Measurements from ENCODE around the gene CORO7. TPM values are rescaled to one million over a fixed set of nuclear protein-coding genes. Genes with fewer than 3 reads are reported as not detected.

CORO7 gene
- total RNA-seq, 1 experiment from 2014 or later = 14.3 TPM

DNA sequence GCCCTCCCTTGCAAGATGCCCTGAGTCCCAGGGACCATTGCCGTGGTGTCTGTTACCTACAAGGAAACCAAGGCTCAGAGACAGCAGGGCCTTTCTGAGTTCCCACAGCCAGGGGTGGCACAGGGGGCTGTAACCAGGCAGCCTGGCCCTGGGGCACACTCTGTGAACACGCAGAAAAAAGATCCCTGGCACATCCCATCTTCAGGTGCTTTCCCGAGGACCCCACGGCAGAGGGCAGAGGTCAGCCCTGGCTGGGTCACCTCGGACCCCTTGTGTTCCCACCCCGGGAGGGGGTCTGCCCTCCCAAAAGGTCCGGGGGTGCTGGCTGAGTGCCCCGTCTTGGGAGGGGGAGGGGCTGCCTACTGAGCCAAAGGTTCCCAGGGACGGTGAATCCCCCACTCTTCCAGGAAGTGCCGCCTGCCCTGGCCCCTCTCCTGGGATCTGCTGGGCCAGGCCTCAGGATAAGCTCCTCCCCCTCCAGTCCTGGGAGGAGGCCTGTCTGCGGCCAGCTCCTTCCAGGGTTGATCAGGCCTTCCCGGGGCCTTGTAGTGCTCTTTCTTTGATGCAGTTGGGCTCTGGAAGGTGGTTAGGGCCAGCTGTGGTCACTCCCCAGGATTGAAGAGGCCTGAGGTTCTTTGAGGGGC is 92.4 kb downstream of the CORO7 start:
- TF ChIP-seq EZH2 (IDR thresholded peaks at IDR 0.05; ENCODE audit: low read length, unreplicated experiment) (no peak), EZH2phosphoT487 (IDR thresholded peaks at IDR 0.05; ENCODE audit: borderline replicate concordance, low read length) (no peak)
- TF ChIP-seq, protein P1, sequence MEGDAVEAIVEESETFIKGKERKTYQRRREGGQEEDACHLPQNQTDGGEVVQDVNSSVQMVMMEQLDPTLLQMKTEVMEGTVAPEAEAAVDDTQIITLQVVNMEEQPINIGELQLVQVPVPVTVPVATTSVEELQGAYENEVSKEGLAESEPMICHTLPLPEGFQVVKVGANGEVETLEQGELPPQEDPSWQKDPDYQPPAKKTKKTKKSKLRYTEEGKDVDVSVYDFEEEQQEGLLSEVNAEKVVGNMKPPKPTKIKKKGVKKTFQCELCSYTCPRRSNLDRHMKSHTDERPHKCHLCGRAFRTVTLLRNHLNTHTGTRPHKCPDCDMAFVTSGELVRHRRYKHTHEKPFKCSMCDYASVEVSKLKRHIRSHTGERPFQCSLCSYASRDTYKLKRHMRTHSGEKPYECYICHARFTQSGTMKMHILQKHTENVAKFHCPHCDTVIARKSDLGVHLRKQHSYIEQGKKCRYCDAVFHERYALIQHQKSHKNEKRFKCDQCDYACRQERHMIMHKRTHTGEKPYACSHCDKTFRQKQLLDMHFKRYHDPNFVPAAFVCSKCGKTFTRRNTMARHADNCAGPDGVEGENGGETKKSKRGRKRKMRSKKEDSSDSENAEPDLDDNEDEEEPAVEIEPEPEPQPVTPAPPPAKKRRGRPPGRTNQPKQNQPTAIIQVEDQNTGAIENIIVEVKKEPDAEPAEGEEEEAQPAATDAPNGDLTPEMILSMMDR (conservative IDR thresholded peaks at IDR 0.05; ENCODE audit: low read depth, low read length) = no peak
- Histone ChIP-seq H3K27me3 (ENCODE audit: low read length) (no peaks in the 10 kb centered on the region), H3K4me1 (ENCODE audit: insufficient read depth, low read length) (no peaks in the 10 kb centered on the region), H3K36me3 (ENCODE audit: low read depth, low read length) (no peaks in the 10 kb centered on the region), H3K4me2 (ENCODE audit: low read length) (no peak overlapping the region), H3K9me2 (replicated peaks; ENCODE audit: low read length) (no peaks in the 10 kb centered on the region), H3F3A (ENCODE audit: low read length, unreplicated experiment) (no peaks in the 10 kb centered on the region), H3K9me3 (ENCODE audit: low read length) (no peaks in the 10 kb centered on the region), H3K4me3 (ENCODE audit: low read length) (no peak overlapping the region), H3K9ac (ENCODE audit: low read length) (no peak overlapping the region), H3K27ac (ENCODE audit: low read length) (no peak overlapping the region), H3K79me2 (ENCODE audit: low read length) (peaks cover 52% of the 10 kb centered on the region), H2AFZ (ENCODE audit: low read length) (no peak overlapping the region), H4K20me1 (ENCODE audit: low read length) (no peaks in the 10 kb centered on the region)
- intact Hi-C loops (cut with micrococcal nuclease) = no loop called here
- BruUV-seq (replicated peaks) = no TSS peak
- ATAC-seq (no peak), DNase-seq (no peak)
- CTCF ChIA-PET = no interaction called here
- POLR2A ChIA-PET (ENCODE audit: unreplicated experiment) = no interaction called here

DNA sequence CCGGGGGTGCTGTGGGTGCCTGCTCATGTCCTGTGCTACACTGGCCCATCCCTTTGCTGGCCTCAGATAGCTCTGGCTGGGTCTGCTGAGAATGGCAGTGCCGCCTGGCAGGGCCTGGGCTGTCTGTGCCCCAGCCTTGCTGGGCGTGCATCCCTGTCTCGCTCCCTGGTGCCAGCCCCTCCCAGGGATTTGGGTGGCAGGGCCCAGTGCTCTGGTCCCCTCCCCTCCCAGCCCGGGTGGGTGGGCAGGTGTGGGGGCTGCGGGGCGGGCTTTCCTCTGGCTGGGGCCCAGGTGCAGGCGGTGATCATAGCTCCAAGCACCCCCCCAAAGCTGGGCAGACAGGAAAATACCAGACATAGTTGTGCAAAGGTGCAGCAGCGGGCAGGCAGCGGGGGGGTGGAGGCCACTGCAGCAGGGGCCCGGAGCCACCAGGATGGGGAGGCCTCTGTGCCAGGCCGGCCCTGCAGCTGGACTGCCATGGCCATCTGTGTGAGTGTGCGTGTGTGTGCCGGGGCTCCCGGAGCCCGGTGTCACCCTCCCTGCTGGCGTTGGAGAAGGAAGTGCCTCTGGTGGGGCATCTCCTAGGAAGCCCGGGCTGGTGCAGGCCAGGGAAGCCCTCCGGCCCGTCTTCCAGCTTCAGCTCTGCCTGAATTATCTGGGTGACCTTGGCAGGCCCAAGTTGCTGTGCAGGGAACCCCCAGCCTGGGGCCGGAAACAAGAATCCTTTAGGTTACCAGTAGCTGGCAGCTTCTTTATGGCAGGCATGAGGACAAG is 93.1 kb downstream of the CORO7 start:
- TF ChIP-seq EZH2 (IDR thresholded peaks at IDR 0.05; ENCODE audit: low read length, unreplicated experiment) (no peak), EZH2phosphoT487 (IDR thresholded peaks at IDR 0.05; ENCODE audit: borderline replicate concordance, low read length) (no peak)
- TF ChIP-seq, protein P1 (conservative IDR thresholded peaks at IDR 0.05; ENCODE audit: low read depth, low read length) = no peak
- BruUV-seq (replicated peaks) = no TSS peak
- intact Hi-C loops (cut with micrococcal nuclease) = no loop called here
- no peaks in the 10 kb centered on the region for H3K9me3 ChIP-seq (ENCODE audit: low read length)
- H3K4me3 ChIP-seq (ENCODE audit: low read length) = no peak overlapping the region
- H2AFZ ChIP-seq (ENCODE audit: low read length) = no peak overlapping the region
- no peaks in the 10 kb centered on the region for H3K4me1 ChIP-seq (ENCODE audit: insufficient read depth, low read length)
- H3K9me2 ChIP-seq (replicated peaks; ENCODE audit: low read length) = no peaks in the 10 kb centered on the region
- H3K79me2 ChIP-seq (ENCODE audit: low read length) = peaks cover 59% of the 10 kb centered on the region
- no peaks in the 10 kb centered on the region for H3F3A ChIP-seq (ENCODE audit: low read length, unreplicated experiment)
- no peak overlapping the region for H3K9ac ChIP-seq (ENCODE audit: low read length)
- no peaks in the 10 kb centered on the region for H3K36me3 ChIP-seq (ENCODE audit: low read depth, low read length)
- CTCF ChIA-PET = interaction anchor here (0.6 kb wide), 1 partner anchor 33 kb away, joined by 3 read pairs; no protein-coding TSS in a partner anchor
- ATAC-seq (peak; percentile 49; the same call in 1 of the 2 replicates), DNase-seq (no peak)
- no peaks in the 10 kb centered on the region for H4K20me1 ChIP-seq (ENCODE audit: low read length)
- H3K27ac ChIP-seq (ENCODE audit: low read length) = no peak overlapping the region
- H3K4me2 ChIP-seq (ENCODE audit: low read length) = no peak overlapping the region
- no peaks in the 10 kb centered on the region for H3K27me3 ChIP-seq (ENCODE audit: low read length)
- POLR2A ChIA-PET (ENCODE audit: unreplicated experiment) = no interaction called here
